Activated CD4-positive, CD25-positive, alpha-beta regulatory T cell treated with anti-CD3 and anti-CD28 coated beads, Interleukin-2, amount 50 U/mL, for 24 hours (primary cell): ENCODE measurements around the gene NELL1.
"Not testable (repeated sequence)": the region's sequence is repeated elsewhere in the genome, so short reads cannot be mapped to it uniquely, and the experiment has no call there.

Experiments
- ATAC-seq, 2 donors: fragments of 150-1000 bp; cut with Tn5 transposase; one replicate each; pipeline ENCODE4 v1.10.0; 2021; ENCODE audit warnings: mild to moderate bottlenecking in 1 of 2, moderate library complexity in 1 of 2

Gene NELL1

GRCh38 chr11:21121991-21122390, 452.6 kb downstream of the NELL1 start:
- no peak for ATAC-seq

- no peak for ATAC-seq
Observed at GRCh38 chr11:21122523-21122922, 453.1 kb downstream of the NELL1 start.

GRCh38 chr11:21132146-21132720, 462.8 kb downstream of the NELL1 start:
- ATAC-seq: no peak

- ATAC-seq: no peak
Observed at GRCh38 chr11:21133244-21133643, 463.9 kb downstream of the NELL1 start.

GRCh38 chr11:21133722-21134121, 464.3 kb downstream of the NELL1 start:
- ATAC-seq: no peak

- ATAC-seq: no peak
Observed at GRCh38 chr11:21137803-21138202, 468.4 kb downstream of the NELL1 start.

GRCh38 chr11:21141557-21141956, 472.2 kb downstream of the NELL1 start:
- ATAC-seq: not testable (repeated sequence)

GRCh38 chr11:21142007-21142406, 472.6 kb downstream of the NELL1 start:
- no peak for ATAC-seq

- ATAC-seq: no peak
Observed at GRCh38 chr11:21144531-21144930, 475.1 kb downstream of the NELL1 start.

GRCh38 chr11:21148376-21148775, 479.0 kb downstream of the NELL1 start:
- no peak for ATAC-seq

GRCh38 chr11:21160140-21160539, 490.8 kb downstream of the NELL1 start:
- ATAC-seq: no peak

- ATAC-seq: no peak
Observed at GRCh38 chr11:21169639-21170038, 500.3 kb downstream of the NELL1 start.

- ATAC-seq: no peak
Observed at GRCh38 chr11:21173476-21173875, 504.1 kb downstream of the NELL1 start.

GRCh38 chr11:21174781-21175180, 505.4 kb downstream of the NELL1 start:
- no peak for ATAC-seq

GRCh38 chr11:21177379-21177778, 508.0 kb downstream of the NELL1 start:
- ATAC-seq: no peak

GRCh38 chr11:21179770-21180169, 510.4 kb downstream of the NELL1 start:
- no peak for ATAC-seq

GRCh38 chr11:21180182-21180581, 510.8 kb downstream of the NELL1 start:
- ATAC-seq: no peak

- no peak for ATAC-seq
Observed at GRCh38 chr11:21185959-21186358, 516.6 kb downstream of the NELL1 start.

GRCh38 chr11:21190181-21190580, 520.8 kb downstream of the NELL1 start:
- ATAC-seq: no peak

GRCh38 chr11:21195995-21196394, 526.6 kb downstream of the NELL1 start:
- no peak for ATAC-seq

- ATAC-seq: no peak
Observed at GRCh38 chr11:21198498-21198897, 529.1 kb downstream of the NELL1 start.

GRCh38 chr11:21205205-21205604, 535.8 kb downstream of the NELL1 start:
- ATAC-seq: no peak

GRCh38 chr11:21225860-21226259, 556.5 kb downstream of the NELL1 start:
- ATAC-seq: no peak

GRCh38 chr11:21229224-21229623, 559.8 kb downstream of the NELL1 start:
- ATAC-seq: no peak

GRCh38 chr11:21250196-21250595, 580.8 kb downstream of the NELL1 start:
- ATAC-seq: no peak
